CD4-positive, alpha-beta T cell treated with Interferon alpha-2 for 1 hour (primary cell): ENCODE results near the gene WSB2.

Source experiments
- DNase-seq, 2 donors: peaks; one replicate each; pipeline ENCODE4 v3.0.0-alpha.2; 2020 to 2022

The WSB2 gene

DNA sequence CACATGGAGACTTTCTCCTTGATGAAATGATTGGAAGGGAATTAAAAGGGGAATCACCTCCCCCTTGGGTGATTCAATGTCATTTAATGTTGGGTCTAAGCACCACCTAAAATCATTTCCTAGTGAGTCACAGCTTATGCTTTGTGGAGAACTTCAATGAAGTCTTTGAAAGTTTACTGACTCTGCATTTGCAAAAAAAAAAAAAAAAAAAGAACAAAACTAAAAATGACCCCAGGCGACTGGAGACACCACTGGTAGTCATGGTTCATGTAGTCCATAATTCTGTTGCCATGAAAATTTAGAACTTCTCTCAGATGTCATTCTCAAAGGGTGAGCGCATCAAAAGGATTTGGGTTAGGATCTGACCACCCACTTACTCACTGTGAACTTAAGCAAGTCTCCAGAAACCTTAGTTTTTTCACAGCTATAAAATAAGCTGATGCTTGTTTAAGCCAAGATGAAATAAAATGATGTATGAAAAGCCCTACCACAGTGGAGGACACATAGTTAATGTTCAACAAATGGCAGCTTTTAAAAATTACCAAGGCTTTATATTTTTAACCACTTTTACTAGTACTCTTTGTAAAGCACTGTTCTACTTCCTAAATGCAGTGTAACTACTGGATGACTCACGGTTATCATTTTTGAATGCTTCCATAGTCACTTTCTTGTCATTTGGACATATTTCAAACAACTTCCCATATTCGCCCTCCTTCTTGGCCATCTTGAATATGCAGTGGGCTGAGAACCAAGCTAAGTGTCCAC is 74.1 kb downstream of the WSB2 start:
- no peak for DNase-seq

DNA sequence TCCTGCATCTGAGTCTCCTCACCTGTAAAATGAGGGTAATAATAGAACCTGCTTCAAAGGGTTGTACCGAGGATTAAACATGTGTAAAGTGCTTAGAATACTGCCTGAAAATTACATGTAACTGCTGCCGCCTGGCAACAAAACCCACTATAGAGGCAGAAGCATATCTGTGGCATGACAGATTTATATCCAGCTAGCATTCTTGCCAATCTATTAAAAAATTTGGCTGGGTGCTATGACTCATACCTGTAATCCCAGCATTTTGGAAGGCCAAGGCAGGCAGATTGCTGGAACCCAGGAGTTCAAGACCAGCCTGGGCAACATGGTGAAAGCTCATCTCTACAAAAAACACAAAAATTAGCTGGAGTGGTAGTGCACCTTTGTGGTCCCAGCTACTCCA is 75.8 kb downstream of the WSB2 start:
- no peak for DNase-seq
